ENCODE measurements around the gene RPL29.

The RPL29 gene

GRCh38 chr3:51944451-51945021 lies 51.2 kb downstream of the RPL29 start:
- DNase-seq, result no peak
